ENCODE measurements around the gene C22orf39.
"Not testable (repeated sequence)": the region's sequence is repeated elsewhere in the genome, so short reads cannot be mapped to it uniquely, and the experiment has no call there.

Gene C22orf39

GRCh38 chr22:19454156-19454555 lies 6.6 kb upstream of the C22orf39 start:
- DNase-seq (ENCODE audit: low read depth in 3 of 3) = peak in 1 of 3 experiments; percentile 27

- no peak for DNase-seq (ENCODE audit: low read depth in 3 of 3)
Observed at GRCh38 chr22:19453718-19454117, 6.2 kb upstream of the C22orf39 start.

GRCh38 chr22:19451570-19451969 lies 4.1 kb upstream of the C22orf39 start:
- no peak for DNase-seq (ENCODE audit: low read depth in 3 of 3)

- no peak for DNase-seq (ENCODE audit: low read depth in 3 of 3)
Observed at GRCh38 chr22:19450363-19451175, 3.1 kb upstream of the C22orf39 start.

- no peak for DNase-seq (ENCODE audit: low read depth in 3 of 3)
Observed at GRCh38 chr22:19449422-19449767, 1.9 kb upstream of the C22orf39 start.

GRCh38 chr22:19448739-19449421 lies 1.4 kb upstream of the C22orf39 start:
- no peak for DNase-seq (ENCODE audit: low read depth in 3 of 3)

GRCh38 chr22:19448076-19448607 lies 631 bp upstream of the C22orf39 start:
- no peak for DNase-seq (ENCODE audit: low read depth in 3 of 3)

- no peak for DNase-seq (ENCODE audit: low read depth in 3 of 3)
Observed at GRCh38 chr22:19446603-19447329, 745 bp downstream of the C22orf39 start.

GRCh38 chr22:19445279-19445982 lies 2.1 kb downstream of the C22orf39 start:
- DNase-seq (ENCODE audit: low read depth in 3 of 3) = not testable (repeated sequence)

GRCh38 chr22:19443544-19444211 lies 3.8 kb downstream of the C22orf39 start:
- DNase-seq (ENCODE audit: low read depth in 3 of 3) = no peak

- DNase-seq (ENCODE audit: low read depth in 3 of 3) = no peak
Observed at GRCh38 chr22:19442166-19442565, 5.3 kb downstream of the C22orf39 start.

- DNase-seq (ENCODE audit: low read depth in 3 of 3) = no peak
Observed at GRCh38 chr22:19440411-19441195, 6.9 kb downstream of the C22orf39 start.

- no peak for DNase-seq (ENCODE audit: low read depth in 3 of 3)
Observed at GRCh38 chr22:19438298-19438697, 9.2 kb downstream of the C22orf39 start.

GRCh38 chr22:19436444-19437161 lies 10.9 kb downstream of the C22orf39 start:
- not testable (repeated sequence) for DNase-seq (ENCODE audit: low read depth in 3 of 3)

- no peak for DNase-seq (ENCODE audit: low read depth in 3 of 3)
Observed at GRCh38 chr22:19434829-19435580, 12.5 kb downstream of the C22orf39 start.

- no peak for DNase-seq (ENCODE audit: low read depth in 3 of 3)
Observed at GRCh38 chr22:19434401-19434800, 13.1 kb downstream of the C22orf39 start.

- DNase-seq (ENCODE audit: low read depth in 3 of 3) = peak; percentile 77 to 87 (median 80)
Observed at GRCh38 chr22:19432133-19432851, 15.2 kb downstream of the C22orf39 start, which contains the start of gene MRPL40. Gene MRPL40 (plus strand): TSS chr22:19432545. CDS start chr22:19432555, 10 bp downstream.

- peak; percentile 78 to 84 (median 79) for DNase-seq (ENCODE audit: low read depth in 3 of 3)
Observed at GRCh38 chr22:19431649-19432132, 15.8 kb downstream of the C22orf39 start, which contains the start of gene HIRA. Gene HIRA (minus strand): TSS chr22:19431733. CDS start chr22:19431476, 257 bp downstream.

All from stimulated activated CD4-positive, alpha-beta T cell treated with anti-CD3 and anti-CD28 coated beads, TNF-alpha, amount 100 ng/mL, for 4 hours (primary cell).